HG03520 (cell line): ENCODE data around the gene MAP3K19.
"Not testable (repeated sequence)": the region's sequence is repeated elsewhere in the genome, so short reads cannot be mapped to it uniquely, and the experiment has no call there.

Experiments
- ATAC-seq: cut with Tn5 transposase; IDR thresholded peaks from one replicate; pipeline ENCODE4 v1.9.1; 2021; ENCODE audit warnings: mild to moderate bottlenecking, moderate library complexity; ENCODE audit not compliant: unreplicated experiment

MAP3K19 gene

GRCh38 chr2:135047300-135047699, at the start of gene MAP3K19:
Gene MAP3K19 (minus strand): TSS chr2:135047447. CDS start chr2:135024647, 22,800 bp downstream.
- ATAC-seq = no peak

DNA sequence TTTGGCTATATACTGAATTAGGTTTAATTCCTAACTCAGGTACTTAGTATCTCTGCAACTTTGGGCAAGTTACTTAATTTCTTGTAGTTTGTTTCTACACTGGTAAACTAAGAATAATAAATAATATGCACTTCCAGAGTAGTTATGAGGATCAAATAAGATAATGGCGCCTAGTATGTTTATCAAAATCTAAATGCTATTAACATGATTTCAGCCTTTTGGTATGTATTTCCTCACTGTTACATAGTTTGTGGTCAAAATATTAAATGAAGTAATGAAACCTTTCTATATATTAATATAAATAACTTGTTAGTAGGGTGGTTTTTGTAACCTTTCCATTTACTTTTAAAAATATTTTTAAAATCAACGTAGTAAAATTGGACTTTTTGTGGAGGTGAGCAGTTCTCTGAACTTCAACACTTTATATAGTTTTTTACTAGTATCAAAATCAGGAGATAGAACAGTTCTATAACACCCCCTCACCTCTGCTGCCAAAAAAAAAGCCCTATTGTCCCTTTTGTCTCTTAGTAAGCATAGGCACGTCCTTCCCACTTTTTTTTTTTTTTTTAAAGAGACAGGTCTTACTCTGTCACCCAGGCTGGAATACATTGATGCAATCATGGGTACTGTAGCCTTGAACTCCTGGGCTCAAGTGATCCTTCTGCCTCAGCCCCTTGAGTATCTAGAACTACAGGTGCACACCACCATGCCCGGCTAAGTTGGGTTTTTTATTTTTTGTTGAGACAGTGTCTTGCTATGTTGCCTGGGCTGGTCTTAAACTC, 49.6 kb upstream of the MAP3K19 start:
- no peak for ATAC-seq

DNA sequence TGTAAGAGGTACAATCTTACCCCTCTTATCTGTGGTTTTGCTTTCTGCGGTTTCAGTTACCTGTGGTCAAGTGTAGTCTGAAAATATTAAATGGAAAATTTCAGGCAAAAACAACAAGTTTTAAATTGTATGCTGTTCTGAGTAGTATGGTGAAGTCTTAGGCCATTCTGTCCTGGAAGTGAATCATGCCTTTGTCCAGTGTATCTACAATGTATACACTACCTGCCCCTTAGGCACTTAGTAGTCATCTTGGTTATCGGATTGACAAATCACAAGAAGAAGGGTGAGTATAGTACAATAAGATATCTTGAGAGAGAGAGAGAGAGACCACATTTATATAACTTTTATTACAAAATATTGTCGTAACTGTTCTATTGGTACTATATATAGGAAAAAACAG, 48.3 kb upstream of the MAP3K19 start:
- no peak for ATAC-seq

DNA sequence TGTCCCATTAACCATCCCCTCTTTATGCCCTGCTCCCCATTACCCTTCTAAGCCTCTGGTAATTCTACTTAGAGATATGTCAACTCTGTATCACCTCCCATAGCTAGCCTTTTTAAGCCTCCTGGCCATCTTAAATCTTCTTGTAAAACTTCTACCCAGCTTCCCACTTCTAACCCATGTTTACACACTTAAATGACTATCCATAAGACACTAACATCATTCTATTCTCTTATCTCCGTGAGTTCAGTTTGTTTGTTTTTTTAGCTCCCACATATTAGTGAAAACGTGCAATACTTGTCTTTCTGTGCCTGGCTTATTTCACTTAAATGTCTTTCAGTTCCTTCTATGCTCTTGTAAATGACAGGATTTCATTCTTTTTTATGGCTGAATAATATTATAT, 47.3 kb upstream of the MAP3K19 start:
- no peak for ATAC-seq

DNA sequence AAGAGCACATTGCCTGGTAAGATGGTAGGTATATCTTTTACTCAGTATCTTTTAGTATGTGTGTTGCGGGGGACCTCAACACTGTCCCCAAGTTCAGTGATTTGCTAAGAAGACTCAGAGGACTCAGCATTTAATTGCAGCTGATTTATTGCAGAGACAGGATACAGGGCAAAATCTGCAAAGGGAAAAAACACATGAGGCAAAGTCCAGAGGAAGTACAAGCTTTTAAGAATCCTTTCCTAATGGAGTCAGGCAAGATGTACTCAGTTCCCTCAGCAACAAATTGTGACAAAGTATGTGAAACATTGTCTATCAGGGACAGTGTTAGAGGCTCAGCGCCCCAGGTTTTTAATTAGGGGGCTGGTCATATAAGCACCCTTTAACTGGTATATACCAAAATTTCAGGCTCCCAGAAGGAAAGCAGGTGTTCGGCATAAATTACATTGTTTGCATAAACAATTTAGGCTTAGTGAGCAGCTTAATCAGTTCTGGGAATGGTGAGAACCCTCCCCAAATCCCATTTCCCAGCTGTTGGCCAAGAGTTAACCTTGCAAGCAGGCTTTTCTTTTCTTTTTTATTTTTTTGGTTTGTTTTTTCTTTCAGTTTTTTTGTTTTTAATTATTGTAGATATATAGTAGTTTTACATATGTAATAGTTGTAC, 46.6 kb upstream of the MAP3K19 start:
- ATAC-seq = no peak

DNA sequence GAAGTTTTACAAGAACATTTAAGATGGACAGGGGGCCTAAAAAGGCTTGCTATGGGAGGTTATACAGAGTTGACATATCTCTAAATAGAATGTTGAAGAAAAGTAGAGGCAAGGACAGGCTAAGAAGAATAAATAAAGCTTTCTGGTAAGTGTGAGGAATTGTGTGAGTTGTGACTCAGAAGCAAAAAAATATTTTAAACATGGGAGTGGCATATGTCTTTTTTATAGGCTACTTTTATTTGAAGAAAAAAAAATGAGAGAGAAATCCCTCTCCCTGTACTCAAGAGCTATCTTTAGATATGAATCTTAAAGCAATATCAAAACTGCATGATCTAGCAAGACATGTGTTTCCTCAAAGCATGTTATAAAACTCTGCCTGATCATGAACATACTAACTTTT, 45.9 kb upstream of the MAP3K19 start:
- no peak for ATAC-seq

DNA sequence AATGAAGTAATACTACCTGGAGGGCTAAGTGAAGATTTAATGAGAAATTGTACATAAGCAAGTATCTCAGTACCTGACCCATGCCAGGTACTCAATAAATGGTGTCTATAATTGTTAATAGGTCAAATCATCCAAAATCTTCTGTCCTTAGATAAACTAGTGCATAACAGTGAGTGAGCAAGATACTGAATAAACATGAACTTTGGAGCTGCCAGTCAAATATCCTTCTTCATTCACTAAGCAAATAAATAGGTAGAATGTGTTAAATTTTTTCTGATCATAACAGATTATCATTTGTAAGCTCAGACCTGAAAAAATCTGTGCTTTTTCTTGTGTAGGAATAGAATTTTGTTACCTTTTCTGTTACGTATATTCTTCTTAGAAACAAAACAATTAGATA, 44.4 kb upstream of the MAP3K19 start:
- no peak for ATAC-seq

GRCh38 chr2:135089597-135089996, 42.4 kb upstream of the MAP3K19 start:
- not testable (repeated sequence) for ATAC-seq

DNA sequence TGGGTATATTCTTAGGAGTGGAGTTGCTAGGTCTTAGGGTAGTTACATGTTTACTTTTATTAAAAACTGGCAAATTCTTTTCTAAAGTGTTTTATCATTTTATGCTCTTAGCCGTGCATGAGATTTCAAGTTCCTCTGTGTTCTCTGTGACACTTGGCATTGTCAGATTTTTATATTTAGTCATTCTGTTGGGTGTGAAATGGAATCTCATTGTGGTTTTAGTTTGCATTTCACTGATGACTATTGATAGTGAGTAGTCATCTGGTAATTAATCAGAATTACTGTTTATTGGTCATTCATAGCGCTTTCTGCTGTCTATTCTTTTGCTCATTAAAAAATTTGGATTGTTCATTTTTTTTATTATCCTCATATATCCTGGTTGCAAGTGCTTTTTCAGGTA, 39.0 kb upstream of the MAP3K19 start:
- no peak for ATAC-seq

DNA sequence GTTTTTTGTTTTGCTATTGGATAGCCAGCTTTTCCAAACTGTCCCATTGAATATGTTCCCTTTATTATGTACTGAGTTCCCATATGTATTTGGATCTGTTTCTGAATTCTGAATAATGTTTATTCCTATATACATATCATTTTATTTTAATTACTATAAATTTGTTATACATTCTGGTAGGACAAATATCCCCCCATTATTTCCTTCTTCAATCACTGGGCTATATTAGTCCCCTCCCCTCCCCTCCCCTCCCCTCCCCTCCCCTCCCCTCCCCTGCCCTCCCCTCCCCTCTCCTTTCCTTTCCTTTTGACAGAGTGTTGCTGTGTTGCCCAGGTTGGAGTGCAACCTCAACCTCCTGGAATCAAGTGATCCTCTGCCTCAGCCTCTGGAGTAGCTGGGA, 31.2 kb upstream of the MAP3K19 start:
- ATAC-seq = no peak

GRCh38 chr2:135076556-135076955, 29.3 kb upstream of the MAP3K19 start:
- no peak for ATAC-seq

- no peak for ATAC-seq
Measured at GRCh38 chr2:135074216-135074615, 27.0 kb upstream of the MAP3K19 start.

GRCh38 chr2:135072125-135072997, 25.1 kb upstream of the MAP3K19 start:
- ATAC-seq = no peak

DNA sequence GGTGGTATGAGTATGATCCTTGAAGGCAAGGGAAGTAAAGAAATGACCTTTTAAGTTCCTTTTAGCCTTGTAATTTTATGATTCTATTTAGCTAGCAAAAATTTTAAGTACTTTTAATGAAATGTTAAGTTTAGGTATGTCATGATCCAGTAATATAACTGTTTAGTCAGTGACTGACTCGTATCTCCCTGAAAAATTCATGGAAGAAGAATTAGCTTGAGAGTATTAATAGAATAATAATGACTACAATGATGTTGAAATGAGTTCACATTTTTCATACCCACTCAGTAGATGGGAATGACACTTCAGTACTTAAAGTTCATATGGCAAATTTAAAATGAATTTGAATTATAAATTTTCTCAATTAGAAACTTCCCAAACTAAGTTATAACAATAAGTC, 19.5 kb upstream of the MAP3K19 start:
- ATAC-seq = no peak

- ATAC-seq = no peak
Measured at GRCh38 chr2:135064149-135064548, 16.9 kb upstream of the MAP3K19 start.

DNA sequence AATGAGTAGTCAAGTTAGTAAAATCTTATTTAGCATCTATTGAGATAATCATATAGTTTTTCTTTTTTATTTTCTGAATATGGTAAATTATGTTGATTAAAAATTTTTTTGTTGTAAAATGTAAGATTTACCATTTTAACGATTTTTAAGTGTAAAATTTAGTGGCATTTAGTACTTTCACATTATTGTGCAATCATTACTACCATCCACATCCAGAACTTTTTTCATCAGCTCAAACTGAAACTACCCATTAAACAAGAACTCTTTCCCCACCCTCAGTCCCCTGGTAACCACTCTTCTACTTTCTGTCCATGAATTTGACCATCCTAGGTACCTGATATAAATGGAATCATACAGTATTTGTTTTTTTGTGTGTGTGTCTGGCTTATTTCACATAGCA, 16.0 kb upstream of the MAP3K19 start:
- ATAC-seq = no peak

- ATAC-seq = no peak
Measured at GRCh38 chr2:135059577-135059976, 12.3 kb upstream of the MAP3K19 start.

GRCh38 chr2:135056790-135057189, 9.5 kb upstream of the MAP3K19 start:
- ATAC-seq = no peak

- ATAC-seq = no peak
Measured at GRCh38 chr2:135055182-135055786, 8.0 kb upstream of the MAP3K19 start.

- ATAC-seq = peak; percentile 38
Measured at GRCh38 chr2:135052997-135053474, 5.8 kb upstream of the MAP3K19 start.
